Hepatocyte (in vitro differentiated cells): ENCODE measurements around the gene MET.

Experiments
- CTCF ChIP-seq: fragments of 200-600 bp; sonication (generic); IDR thresholded peaks from 2 replicates; pipeline ENCODE4 v1.5.1; 2016; ENCODE audit warnings: antibody characterized with exemption, mild to moderate bottlenecking; ENCODE audit not compliant: poor library complexity
- EZH2 ChIP-seq: fragments of 200-600 bp; sonication (generic); IDR thresholded peaks from 2 replicates; pipeline ENCODE4 v1.6.1; 2016; ENCODE audit warnings: antibody characterized with exemption, mild to moderate bottlenecking, borderline replicate concordance
- EZH2phosphoT487 ChIP-seq: fragments of 200-600 bp; sonication (generic); IDR thresholded peaks from one replicate; pipeline ENCODE4 v1.6.1; 2018; ENCODE audit warnings: antibody characterized with exemption, mild to moderate bottlenecking, low read depth, moderate library complexity; ENCODE audit not compliant: unreplicated experiment, severe bottlenecking

- TF ChIP-seq CTCF, result peak; percentile 73
- no peak for TF ChIP-seq EZH2
- peak; percentile 44 for TF ChIP-seq EZH2phosphoT487
These were observed at the start of gene MET for GRCh38 chr7:116671681-116672595.
